ENCODE measurements around the gene OTOP3. TPM values are rescaled to one million over a fixed set of nuclear protein-coding genes. Genes with fewer than 3 reads are reported as not detected.
"Not testable (repeated sequence)": the region's sequence is repeated elsewhere in the genome, so short reads cannot be mapped to it uniquely, and the experiment has no call there.

Gene OTOP3
- total RNA-seq, 1 donor from 2014 or later, result not detected

- no peak for FAIRE-seq
- DNase-seq (ENCODE audit: low spot score in 2 of 2), result peak; percentile 70 to 77
These were observed 22.4 kb downstream of the OTOP3 start for GRCh38 chr17:74957935-74958740.

GRCh38 chr17:74959826-74960515 is 24.3 kb downstream of the OTOP3 start:
- DNase-seq (ENCODE audit: low spot score in 2 of 2), result no peak
- no peak for FAIRE-seq

- DNase-seq (ENCODE audit: low spot score in 2 of 2) (no peak), FAIRE-seq (no peak)
These were observed 25.1 kb downstream of the OTOP3 start for GRCh38 chr17:74960570-74961342.

GRCh38 chr17:74961657-74962350 is 26.1 kb downstream of the OTOP3 start:
- FAIRE-seq (no peak), DNase-seq (ENCODE audit: low spot score in 2 of 2) (peak; percentile 85 to 93)

GRCh38 chr17:74962622-74963394 is 27.1 kb downstream of the OTOP3 start:
- DNase-seq (ENCODE audit: low spot score in 2 of 2), result peak; percentile 61 to 69
- FAIRE-seq, result no peak

- FAIRE-seq (no peak), DNase-seq (ENCODE audit: low spot score in 2 of 2) (no peak)
These were observed 28.0 kb downstream of the OTOP3 start for GRCh38 chr17:74963656-74964055.

- no peak for FAIRE-seq
- DNase-seq (ENCODE audit: low spot score in 2 of 2), result no peak
These were observed 28.6 kb downstream of the OTOP3 start for GRCh38 chr17:74964246-74964761.

GRCh38 chr17:74964988-74965622 is 29.4 kb downstream of the OTOP3 start:
- FAIRE-seq, result no peak
- no peak for DNase-seq (ENCODE audit: low spot score in 2 of 2)

GRCh38 chr17:74968361-74968780 is 32.7 kb downstream of the OTOP3 start:
- DNase-seq (ENCODE audit: low spot score in 2 of 2), result no peak
- FAIRE-seq, result no peak

- not testable (repeated sequence) for DNase-seq (ENCODE audit: low spot score in 2 of 2); FAIRE-seq
These were observed 33.8 kb downstream of the OTOP3 start for GRCh38 chr17:74969501-74969900.

- no peak for FAIRE-seq
- DNase-seq (ENCODE audit: low spot score in 2 of 2), result no peak
These were observed 34.7 kb downstream of the OTOP3 start for GRCh38 chr17:74970395-74970794.

GRCh38 chr17:74971069-74971841 is 35.6 kb downstream of the OTOP3 start:
- FAIRE-seq (no peak), DNase-seq (ENCODE audit: low spot score in 2 of 2) (no peak)

GRCh38 chr17:74971842-74972106 is 36.1 kb downstream of the OTOP3 start:
- no peak for FAIRE-seq

GRCh38 chr17:74972107-74972972 is 36.6 kb downstream of the OTOP3 start, which contains the start of gene HID1:
TSS of gene HID1 (minus strand) at chr17:74972759. CDS start at chr17:74972656, 103 bp downstream.
- FAIRE-seq (no peak), DNase-seq (ENCODE audit: low spot score in 2 of 2) (peak; percentile 89 to 90)

More at GRCh38 chr17:74971842-74972106, 36.1 kb downstream of the OTOP3 start:
- no peak for DNase-seq (ENCODE audit: low spot score in 2 of 2)

- DNase-seq (ENCODE audit: low spot score in 2 of 2) (no peak), FAIRE-seq (no peak)
These were observed 37.3 kb downstream of the OTOP3 start for GRCh38 chr17:74972973-74973328.

GRCh38 chr17:74975943-74976342 is 40.2 kb downstream of the OTOP3 start:
- FAIRE-seq (no peak), DNase-seq (ENCODE audit: low spot score in 2 of 2) (no peak)

GRCh38 chr17:74977802-74978201 is 42.1 kb downstream of the OTOP3 start:
- DNase-seq (ENCODE audit: low spot score in 2 of 2), result no peak
- no peak for FAIRE-seq

Data from frontal cortex (tissue), 4 donors.